K562 (cell line): ENCODE results near the gene ATP6V0D1.

ENCODE experiments used
- POLR2A ChIP-seq: fragments of 450-650 bp; conservative IDR thresholded peaks from 2 replicates; pipeline ENCODE4 v1.6.1; 2016
- ZNF274 ChIP-seq: IDR thresholded peaks from 2 replicates; pipeline ENCODE4 v1.6.1; 2011; ENCODE audit warnings: low read depth, mild to moderate bottlenecking, low read length, moderate library complexity, borderline replicate concordance

- TF ChIP-seq ZNF274 = no peak
- TF ChIP-seq POLR2A = no peak
Observed at GRCh38 chr16:67428146-67428731, 52.7 kb downstream of the ATP6V0D1 start.
